ENCODE data around the gene IFT88. TPM values are rescaled to one million over a fixed set of nuclear protein-coding genes. Genes with fewer than 3 reads are reported as not detected.

IFT88 gene
- total RNA-seq, 2 donors from 2014 or later, result 5.1 to 5.7 TPM

- Histone ChIP-seq H3K4me1 (no peaks in the 10 kb centered on the region), H3K9me3 (no peaks in the 10 kb centered on the region), H3K27me3 (no peaks in the 10 kb centered on the region), H3K4me3 (no peak overlapping the region), H3K36me3 (no peaks in the 10 kb centered on the region), H3K27ac (no peak overlapping the region)
- no peak for DNase-seq (ENCODE audit: low spot score)
- no peak for TF ChIP-seq CTCF (IDR thresholded peaks at IDR 0.05)
Observed at GRCh38 chr13:20685092-20685491, 118.1 kb downstream of the IFT88 start.

- no peaks in the 10 kb centered on the region for H3K9me3 ChIP-seq
- H3K4me1 ChIP-seq, result no peaks in the 10 kb centered on the region
- H3K4me3 ChIP-seq, result no peak overlapping the region
- no peak for TF ChIP-seq CTCF (IDR thresholded peaks at IDR 0.05)
- no peak for DNase-seq (ENCODE audit: low spot score)
- H3K27me3 ChIP-seq, result no peaks in the 10 kb centered on the region
- H3K36me3 ChIP-seq, result no peaks in the 10 kb centered on the region
- no peak overlapping the region for H3K27ac ChIP-seq
Observed at GRCh38 chr13:20686167-20686566, 119.2 kb downstream of the IFT88 start.

- no peak for TF ChIP-seq CTCF (IDR thresholded peaks at IDR 0.05)
- no peaks in the 10 kb centered on the region for H3K9me3 ChIP-seq
- no peaks in the 10 kb centered on the region for H3K4me1 ChIP-seq
- H3K27me3 ChIP-seq, result no peaks in the 10 kb centered on the region
- H3K36me3 ChIP-seq, result no peaks in the 10 kb centered on the region
- no peak overlapping the region for H3K27ac ChIP-seq
- no peak for DNase-seq (ENCODE audit: low spot score)
- H3K4me3 ChIP-seq, result no peak overlapping the region
Observed at GRCh38 chr13:20686863-20687579, 120.1 kb downstream of the IFT88 start.

GRCh38 chr13:20689291-20689690 lies 122.3 kb downstream of the IFT88 start:
- DNase-seq (ENCODE audit: low spot score), result no peak
- Histone ChIP-seq H3K4me1 (no peaks in the 10 kb centered on the region), H3K36me3 (no peaks in the 10 kb centered on the region), H3K9me3 (no peaks in the 10 kb centered on the region), H3K27ac (no peak overlapping the region), H3K4me3 (no peak overlapping the region), H3K27me3 (no peaks in the 10 kb centered on the region)
- TF ChIP-seq CTCF (IDR thresholded peaks at IDR 0.05), result no peak

GRCh38 chr13:20691616-20692015 lies 124.7 kb downstream of the IFT88 start:
- DNase-seq (ENCODE audit: low spot score), result no peak
- Histone ChIP-seq H3K27ac (no peak overlapping the region), H3K4me1 (no peaks in the 10 kb centered on the region), H3K4me3 (no peak overlapping the region), H3K27me3 (no peaks in the 10 kb centered on the region), H3K36me3 (no peaks in the 10 kb centered on the region), H3K9me3 (no peaks in the 10 kb centered on the region)
- TF ChIP-seq CTCF (IDR thresholded peaks at IDR 0.05), result no peak

- H3K9me3 ChIP-seq, result no peaks in the 10 kb centered on the region
- TF ChIP-seq CTCF (IDR thresholded peaks at IDR 0.05), result no peak
- no peak for DNase-seq (ENCODE audit: low spot score)
- no peaks in the 10 kb centered on the region for H3K4me1 ChIP-seq
- no peak overlapping the region for H3K4me3 ChIP-seq
- H3K27ac ChIP-seq, result no peak overlapping the region
- no peaks in the 10 kb centered on the region for H3K36me3 ChIP-seq
- no peaks in the 10 kb centered on the region for H3K27me3 ChIP-seq
Observed at GRCh38 chr13:20696073-20696472, 129.1 kb downstream of the IFT88 start.

Measured in right atrium auricular region (tissue), 2 donors.